GM10248 (cell line): ENCODE data around the gene TUT7.

ENCODE experiments used
- CTCF ChIA-PET: fragments of 300-600 bp; sonication (Branson Sonifier 250); formaldehyde crosslinking; extraction: SDS; loops from one replicate; lab custom pipeline; 2021; ENCODE audit warnings: antibody characterized with exemption; lab: Yijun Ruan, JAX
- POLR2A ChIA-PET: fragments of 350-650 bp; sonication (Branson Sonifier 250); formaldehyde crosslinking; extraction: SDS; loops from one replicate; lab custom pipeline; 2020; ENCODE audit warnings: antibody characterized with exemption; lab: Yijun Ruan, JAX
- DNase-seq: peaks from one replicate; pipeline ENCODE4 v3.0.0; 2012; ENCODE audit errors: extremely low spot score
- CTCF ChIP-seq: IDR thresholded peaks from 2 replicates; pipeline ENCODE4 v1.5.1; 2012; ENCODE audit warnings: mild to moderate bottlenecking, low read depth; ENCODE audit errors: extremely low read depth, missing control alignments, control extremely low read depth

The TUT7 gene

GRCh38 chr9:86350006-86350760 lies 4.0 kb downstream of the TUT7 start:
- POLR2A ChIA-PET: interaction anchor here (0.6 to 1.0 kb wide), 2 partner anchors 8 to 1268 kb away, joined by 3 to 11 read pairs; no protein-coding TSS in a partner anchor
- TF ChIP-seq CTCF: no peak

GRCh38 chr9:86349271-86349670 lies 4.9 kb downstream of the TUT7 start:
- no peak for DNase-seq
- POLR2A ChIA-PET: no interaction called here
- no peak for TF ChIP-seq CTCF
- CTCF ChIA-PET: interaction anchor here (1.8 to 2.1 kb wide), 2 partner anchors 9 to 16 kb away, joined by 5 to 6 read pairs; no protein-coding TSS in a partner anchor

More at GRCh38 chr9:86350006-86350760, 4.0 kb downstream of the TUT7 start:
- CTCF ChIA-PET: interaction anchor here (1.3 to 2.1 kb wide), 2 partner anchors 17 to 74 kb away, joined by 3 to 6 read pairs; no protein-coding TSS in a partner anchor
- DNase-seq: peak; percentile 46

GRCh38 chr9:86347991-86348390 lies 6.2 kb downstream of the TUT7 start:
- ChIA-PET CTCF (interaction anchor here (1.8 to 2.1 kb wide), 2 partner anchors 8 to 14 kb away, joined by 5 to 6 read pairs; no protein-coding TSS in a partner anchor), POLR2A (no interaction called here)
- no peak for TF ChIP-seq CTCF
- DNase-seq: no peak

GRCh38 chr9:86344818-86345217 lies 9.4 kb downstream of the TUT7 start:
- CTCF ChIA-PET: interaction anchor here (1.0 kb wide), 1 partner anchor 29 kb away, joined by 3 read pairs; no protein-coding TSS in a partner anchor
- DNase-seq: no peak
- no peak for TF ChIP-seq CTCF
- POLR2A ChIA-PET: no interaction called here

- TF ChIP-seq CTCF: no peak
- ChIA-PET POLR2A (interaction anchor here (0.8 kb wide), 1 partner anchor 8 kb away, joined by 3 read pairs; no protein-coding TSS in a partner anchor), CTCF (no interaction called here)
- DNase-seq: no peak
Observed at GRCh38 chr9:86342269-86342668, 11.9 kb downstream of the TUT7 start.

GRCh38 chr9:86341007-86341491 lies 13.2 kb downstream of the TUT7 start:
- ChIA-PET CTCF (interaction anchor here (1.3 kb wide), 1 partner anchor 9 kb away, joined by 4 read pairs; no protein-coding TSS in a partner anchor), POLR2A (no interaction called here)
- no peak for DNase-seq
- TF ChIP-seq CTCF: no peak
